ENCODE results near the gene PRR14.

DNA sequence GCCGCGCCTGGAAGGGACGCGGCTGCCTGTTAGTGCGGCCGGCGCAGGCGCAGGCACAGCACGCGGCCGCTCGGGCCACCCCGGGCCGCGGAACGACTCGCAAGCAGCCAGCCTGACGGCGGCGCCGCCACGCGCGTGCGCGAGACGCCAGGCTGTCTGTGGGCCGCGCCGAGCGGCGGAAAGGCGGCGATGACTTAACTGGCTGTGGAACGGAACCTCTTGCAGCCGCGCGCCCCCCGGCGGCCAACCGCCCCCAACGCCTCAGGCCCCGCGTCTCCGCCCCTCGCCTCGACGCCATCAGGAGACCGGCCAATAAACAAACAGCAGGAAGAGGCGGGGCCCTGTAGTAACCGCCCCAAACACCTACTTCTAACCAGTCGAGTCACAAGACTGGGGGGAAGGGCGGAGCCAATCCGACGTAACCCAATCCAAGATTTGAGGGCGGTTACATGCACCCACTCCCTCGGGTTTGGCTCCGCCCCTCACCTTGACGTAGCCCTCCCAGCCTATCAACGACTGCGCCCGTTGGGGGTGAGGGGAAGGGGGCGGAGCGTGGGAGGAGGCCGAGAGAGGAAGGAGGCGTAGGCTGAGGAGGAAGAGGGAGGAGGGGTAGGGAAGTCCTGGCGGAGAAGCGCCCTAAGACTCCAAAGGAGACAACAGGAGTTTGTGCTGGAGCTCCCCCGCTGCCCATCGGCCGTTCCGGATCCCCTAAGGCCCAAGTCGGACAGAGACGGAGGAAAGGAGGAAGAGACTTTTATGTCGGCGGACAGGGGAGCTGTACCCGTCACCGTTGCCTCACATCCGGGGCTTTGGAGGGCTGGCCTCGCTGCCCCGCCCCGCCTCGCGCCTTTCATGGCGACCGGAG lies 7.3 kb downstream of the PRR14 start, which contains the start of gene FBRS:
- TF ChIP-seq, protein P1, sequence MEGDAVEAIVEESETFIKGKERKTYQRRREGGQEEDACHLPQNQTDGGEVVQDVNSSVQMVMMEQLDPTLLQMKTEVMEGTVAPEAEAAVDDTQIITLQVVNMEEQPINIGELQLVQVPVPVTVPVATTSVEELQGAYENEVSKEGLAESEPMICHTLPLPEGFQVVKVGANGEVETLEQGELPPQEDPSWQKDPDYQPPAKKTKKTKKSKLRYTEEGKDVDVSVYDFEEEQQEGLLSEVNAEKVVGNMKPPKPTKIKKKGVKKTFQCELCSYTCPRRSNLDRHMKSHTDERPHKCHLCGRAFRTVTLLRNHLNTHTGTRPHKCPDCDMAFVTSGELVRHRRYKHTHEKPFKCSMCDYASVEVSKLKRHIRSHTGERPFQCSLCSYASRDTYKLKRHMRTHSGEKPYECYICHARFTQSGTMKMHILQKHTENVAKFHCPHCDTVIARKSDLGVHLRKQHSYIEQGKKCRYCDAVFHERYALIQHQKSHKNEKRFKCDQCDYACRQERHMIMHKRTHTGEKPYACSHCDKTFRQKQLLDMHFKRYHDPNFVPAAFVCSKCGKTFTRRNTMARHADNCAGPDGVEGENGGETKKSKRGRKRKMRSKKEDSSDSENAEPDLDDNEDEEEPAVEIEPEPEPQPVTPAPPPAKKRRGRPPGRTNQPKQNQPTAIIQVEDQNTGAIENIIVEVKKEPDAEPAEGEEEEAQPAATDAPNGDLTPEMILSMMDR (IDR thresholded peaks at IDR 0.05): peak; percentile 40 to 70 (median 47)
- TF ChIP-seq POLR2A (IDR thresholded peaks at IDR 0.05) (peak; percentile 95), POLR2AphosphoS5 (IDR thresholded peaks at IDR 0.05) (peak; percentile 95 to 99 (median 99))
